Measurements from ENCODE around the gene ZFPL1.

Gene ZFPL1

GRCh38 chr11:65040847-65041622 is 43.0 kb upstream of the ZFPL1 start, which contains the start of gene SAC3D1:
SAC3D1 (plus strand) TSS chr11:65041210; CDS start chr11:65041293, 83 bp downstream.
- Mint-ChIP-seq H3K27me3 (ENCODE audit: low read depth) (peaks cover 3% of the 10 kb centered on the region), H3K36me3 (ENCODE audit: low read depth) (peaks cover 12% of the 10 kb centered on the region), H3K4me3 (peak within 1 kb of the TSS; percentile 94 to 97 (median 97)), H3K4me1 (peaks cover 13% of the 10 kb centered on the region), H3K9me3 (no peaks in the 10 kb centered on the region), H3K27ac (peak within 1 kb of the TSS; percentile 98 to 99 (median 98))
- TF ChIP-seq, protein P1, sequence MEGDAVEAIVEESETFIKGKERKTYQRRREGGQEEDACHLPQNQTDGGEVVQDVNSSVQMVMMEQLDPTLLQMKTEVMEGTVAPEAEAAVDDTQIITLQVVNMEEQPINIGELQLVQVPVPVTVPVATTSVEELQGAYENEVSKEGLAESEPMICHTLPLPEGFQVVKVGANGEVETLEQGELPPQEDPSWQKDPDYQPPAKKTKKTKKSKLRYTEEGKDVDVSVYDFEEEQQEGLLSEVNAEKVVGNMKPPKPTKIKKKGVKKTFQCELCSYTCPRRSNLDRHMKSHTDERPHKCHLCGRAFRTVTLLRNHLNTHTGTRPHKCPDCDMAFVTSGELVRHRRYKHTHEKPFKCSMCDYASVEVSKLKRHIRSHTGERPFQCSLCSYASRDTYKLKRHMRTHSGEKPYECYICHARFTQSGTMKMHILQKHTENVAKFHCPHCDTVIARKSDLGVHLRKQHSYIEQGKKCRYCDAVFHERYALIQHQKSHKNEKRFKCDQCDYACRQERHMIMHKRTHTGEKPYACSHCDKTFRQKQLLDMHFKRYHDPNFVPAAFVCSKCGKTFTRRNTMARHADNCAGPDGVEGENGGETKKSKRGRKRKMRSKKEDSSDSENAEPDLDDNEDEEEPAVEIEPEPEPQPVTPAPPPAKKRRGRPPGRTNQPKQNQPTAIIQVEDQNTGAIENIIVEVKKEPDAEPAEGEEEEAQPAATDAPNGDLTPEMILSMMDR (IDR thresholded peaks at IDR 0.05; ENCODE audit: unreplicated experiment in 3 of 3) = no peak

GRCh38 chr11:65042891-65043290 is 41.1 kb upstream of the ZFPL1 start:
- Mint-ChIP-seq H3K36me3 (ENCODE audit: low read depth) (peaks cover 8% of the 10 kb centered on the region), H3K27me3 (ENCODE audit: low read depth) (peaks cover 3% of the 10 kb centered on the region), H3K4me3 (peak overlapping the region; percentile 91 to 95 (median 93)), H3K27ac (peak overlapping the region in 1 of 3 experiments; percentile 62), H3K4me1 (peaks cover 13% of the 10 kb centered on the region), H3K9me3 (no peaks in the 10 kb centered on the region)
- TF ChIP-seq, protein P1 (IDR thresholded peaks at IDR 0.05; ENCODE audit: unreplicated experiment in 3 of 3) = no peak

- no peak overlapping the region for H3K27ac Mint-ChIP-seq
- TF ChIP-seq, protein P1 (IDR thresholded peaks at IDR 0.05; ENCODE audit: unreplicated experiment in 3 of 3) = no peak
- no peaks in the 10 kb centered on the region for H3K9me3 Mint-ChIP-seq
- H3K4me1 Mint-ChIP-seq = peaks cover 13% of the 10 kb centered on the region
- H3K27me3 Mint-ChIP-seq (ENCODE audit: low read depth) = peaks cover 3% of the 10 kb centered on the region
- peaks cover 6% of the 10 kb centered on the region for H3K36me3 Mint-ChIP-seq (ENCODE audit: low read depth)
- H3K4me3 Mint-ChIP-seq = peak overlapping the region in 2 of 3 experiments; percentile 31 to 44
These were observed 40.0 kb upstream of the ZFPL1 start for GRCh38 chr11:65043881-65044501.

- Mint-ChIP-seq H3K27me3 (ENCODE audit: low read depth) (peaks cover 3% of the 10 kb centered on the region), H3K4me3 (no peak overlapping the region), H3K36me3 (ENCODE audit: low read depth) (peaks cover 6% of the 10 kb centered on the region), H3K4me1 (peaks cover 13% of the 10 kb centered on the region), H3K27ac (no peak overlapping the region), H3K9me3 (no peaks in the 10 kb centered on the region)
- TF ChIP-seq, protein P1 (IDR thresholded peaks at IDR 0.05; ENCODE audit: unreplicated experiment in 3 of 3) = no peak
These were observed 39.0 kb upstream of the ZFPL1 start for GRCh38 chr11:65045061-65045460.

- Mint-ChIP-seq H3K27me3 (ENCODE audit: low read depth) (peaks cover 2% of the 10 kb centered on the region), H3K4me1 (peaks cover 10% of the 10 kb centered on the region)
- TF ChIP-seq, protein P1 (IDR thresholded peaks at IDR 0.05; ENCODE audit: unreplicated experiment in 3 of 3) = no peak
These were observed 38.3 kb upstream of the ZFPL1 start for GRCh38 chr11:65045728-65046127.

More at GRCh38 chr11:65045728-65046127, 38.3 kb upstream of the ZFPL1 start:
- Mint-ChIP-seq H3K4me3 (no peak overlapping the region), H3K27ac (no peak overlapping the region), H3K9me3 (no peaks in the 10 kb centered on the region), H3K36me3 (ENCODE audit: low read depth) (peaks cover 6% of the 10 kb centered on the region)

Measured in nephron (organoid).